Measurements from ENCODE around the gene ARL5B.

Gene ARL5B

DNA sequence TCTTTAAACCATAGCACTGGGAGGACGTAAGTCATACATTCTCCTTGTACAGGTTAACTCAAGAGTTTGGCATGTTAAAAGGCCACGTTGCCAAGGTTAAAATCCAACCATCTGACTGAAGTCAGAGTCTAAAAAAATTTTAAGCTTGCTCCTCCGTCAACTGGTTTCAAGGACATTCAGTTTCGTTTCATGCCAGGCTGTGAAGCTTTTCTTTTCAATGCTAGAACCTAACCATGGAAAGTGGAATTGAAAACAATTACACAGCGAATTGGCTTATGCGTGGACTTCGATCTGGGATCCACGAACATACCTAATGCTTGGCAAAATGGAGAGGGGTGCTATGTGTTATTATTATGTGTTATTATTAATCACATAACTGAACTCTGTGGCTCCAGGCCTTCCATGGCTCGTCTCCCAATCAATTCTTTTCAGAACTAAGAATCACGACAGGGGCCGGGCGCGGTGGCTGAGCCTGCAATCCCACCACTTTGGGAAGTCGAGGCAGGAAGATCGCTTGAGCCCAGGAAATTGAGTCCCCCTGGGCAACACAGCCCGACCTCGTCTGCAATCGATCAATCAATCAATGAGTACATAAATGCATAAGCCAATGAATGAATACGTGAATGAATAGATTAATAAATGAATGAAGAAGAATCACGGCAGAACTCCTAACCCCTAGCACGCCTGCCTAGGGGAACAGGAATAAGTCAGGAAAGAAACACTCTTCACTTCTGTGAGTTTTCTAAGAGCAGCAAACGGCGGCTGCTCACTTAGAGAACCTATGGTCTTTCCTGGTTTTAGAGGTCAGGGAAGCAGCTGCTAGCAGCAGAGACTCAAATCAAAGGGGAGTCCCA lies 733 bp upstream of the ARL5B start:
- DNase-seq (ENCODE audit: low read depth, low spot score): no peak

DNA sequence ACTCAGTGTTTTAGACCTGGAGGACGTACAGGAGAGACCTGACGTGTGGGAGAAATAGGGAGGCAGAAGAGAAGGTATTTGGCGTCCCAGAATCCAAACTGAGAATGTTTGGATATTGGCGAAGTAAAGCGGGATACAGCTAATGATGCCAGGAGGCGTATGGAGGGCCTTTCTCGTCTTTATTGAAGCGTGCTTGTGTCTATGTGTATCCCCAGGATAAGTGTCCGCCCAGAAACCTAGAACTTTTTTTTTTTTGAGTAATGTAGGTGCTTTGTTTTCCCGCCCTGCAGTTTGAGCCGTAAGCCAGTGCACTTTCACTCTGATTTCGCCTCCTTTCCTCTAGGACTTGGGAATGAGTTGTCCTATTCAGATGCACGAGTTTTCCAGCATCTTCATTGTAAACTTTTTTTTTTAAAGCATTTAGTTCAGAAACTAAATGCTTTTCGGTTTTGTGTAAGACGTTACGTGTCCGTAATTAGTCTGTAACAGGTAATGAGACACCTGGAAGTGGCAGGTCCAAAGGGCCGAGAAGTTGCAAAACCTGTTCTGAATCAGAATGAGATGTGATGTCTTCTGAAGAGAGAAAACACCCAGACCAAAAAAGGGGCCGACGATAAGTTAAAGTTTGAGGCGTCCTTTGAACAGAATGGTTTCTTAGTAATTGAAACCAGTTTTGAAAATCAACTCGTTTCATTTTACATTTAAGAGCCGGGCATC lies 746 bp downstream of the ARL5B start:
- DNase-seq (ENCODE audit: low read depth, low spot score): no peak

DNA sequence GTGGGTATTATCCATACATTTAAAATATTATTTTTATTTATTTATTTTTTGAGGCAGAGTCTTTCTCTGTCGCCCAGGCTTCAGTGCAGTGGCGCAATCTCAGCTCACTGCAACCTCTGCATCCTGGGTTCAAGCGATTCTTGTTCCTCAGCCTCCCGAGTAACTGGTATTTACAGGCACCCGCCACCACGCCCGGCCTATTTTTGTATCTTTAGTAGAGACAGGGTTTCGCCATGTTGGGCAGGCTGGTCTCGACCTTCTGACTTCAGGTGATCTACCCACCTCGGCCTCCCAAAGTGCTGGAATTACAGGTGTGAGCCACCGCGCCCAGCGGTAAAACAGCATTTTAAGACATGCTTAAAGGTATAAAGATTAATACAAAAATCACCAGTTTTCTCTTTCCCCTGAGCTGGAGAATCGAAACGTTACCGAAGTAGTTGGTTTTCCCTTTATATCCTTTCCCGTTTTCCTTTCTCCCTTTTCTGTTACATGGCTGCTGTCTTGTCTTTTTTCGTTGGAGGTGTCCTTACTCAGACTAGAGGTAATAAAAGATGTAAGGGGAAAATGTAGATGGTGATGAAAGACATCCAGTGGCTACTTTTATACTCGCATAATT lies 1.7 kb downstream of the ARL5B start:
- no peak for DNase-seq (ENCODE audit: low read depth, low spot score)

DNA sequence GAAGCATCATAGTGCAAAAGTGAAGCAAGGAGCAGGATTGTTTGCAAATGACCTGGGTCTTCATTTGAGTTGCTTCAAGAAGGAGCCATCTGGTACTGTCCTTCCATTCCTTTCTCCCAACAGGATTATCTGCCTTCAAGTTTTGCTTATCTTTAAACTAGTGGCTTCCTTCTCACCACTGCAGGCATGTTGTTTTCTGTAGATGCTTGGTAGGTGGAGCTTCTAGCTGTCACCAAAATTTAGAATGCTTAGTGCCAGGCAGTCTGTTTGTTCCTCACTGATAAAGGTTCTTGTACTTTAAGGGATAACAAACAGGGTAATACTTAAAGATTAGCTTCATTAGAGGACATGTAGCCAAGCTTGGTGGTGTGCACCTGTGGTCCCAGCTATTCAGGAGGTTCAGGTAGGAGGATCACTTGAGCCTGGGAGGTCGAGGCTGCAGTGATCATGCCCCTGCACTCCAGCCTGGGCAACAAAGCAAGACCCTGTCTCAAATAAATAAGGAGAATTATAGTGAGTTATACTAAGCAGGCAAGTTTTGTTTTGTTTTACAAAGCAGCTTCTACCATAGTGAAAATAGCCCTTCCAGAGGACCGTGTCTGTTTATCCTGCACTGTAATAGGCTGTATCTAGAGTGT lies 5.7 kb downstream of the ARL5B start:
- DNase-seq (ENCODE audit: low read depth, low spot score): no peak

DNA sequence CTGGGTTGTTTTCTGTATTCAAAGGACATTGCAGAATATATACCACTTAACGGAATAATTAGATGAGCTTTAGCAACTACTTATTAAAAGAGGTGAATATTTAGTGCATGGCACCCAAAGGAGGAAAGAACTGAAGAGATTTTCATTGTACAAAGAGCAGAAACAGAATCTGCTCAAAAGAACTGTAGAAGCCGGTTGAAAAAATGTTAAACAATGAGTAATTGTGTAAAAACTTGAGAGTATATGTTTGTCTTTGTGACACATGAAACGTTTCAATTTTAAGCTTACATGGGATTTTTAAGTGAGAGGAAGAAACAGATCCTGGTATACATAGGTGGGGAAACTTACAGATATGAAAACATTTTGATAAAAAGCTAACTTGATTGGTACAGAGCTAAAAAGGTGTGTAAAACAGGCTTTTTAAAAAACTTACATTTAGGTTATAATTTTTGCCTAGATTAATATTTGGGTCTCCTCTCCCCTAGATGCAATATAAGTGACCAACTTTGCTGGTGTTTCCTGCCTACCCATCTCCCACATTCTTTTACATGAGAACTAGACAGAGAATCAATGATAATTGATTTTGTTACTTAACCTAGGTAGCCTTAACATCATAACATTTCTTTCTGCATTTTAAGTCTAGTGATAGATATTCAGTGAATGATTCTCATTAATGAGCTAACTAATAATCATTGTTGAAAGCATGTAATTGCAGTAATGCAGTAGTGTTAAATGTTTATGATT lies 6.8 kb downstream of the ARL5B start:
- DNase-seq (ENCODE audit: low read depth, low spot score): no peak

DNA sequence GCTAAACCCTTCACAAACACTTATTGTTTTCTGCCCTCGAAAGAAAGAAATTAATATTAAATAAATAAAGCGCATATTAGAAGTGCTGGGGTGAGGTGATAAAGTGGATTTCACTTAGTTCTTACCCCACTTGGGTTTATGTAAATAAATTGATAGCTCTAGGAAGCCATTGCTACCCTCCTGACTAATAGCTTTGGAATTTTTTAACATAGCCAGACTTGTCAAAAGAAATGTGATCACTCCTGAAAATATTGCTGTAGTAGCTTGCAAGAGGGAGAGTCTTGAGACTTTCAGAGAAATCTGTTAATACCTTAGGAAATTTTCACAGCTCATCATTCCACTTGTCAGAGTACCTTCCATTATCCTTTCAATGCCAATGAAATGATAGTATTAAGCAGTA lies 7.6 kb downstream of the ARL5B start:
- DNase-seq (ENCODE audit: low read depth, low spot score): no peak

DNA sequence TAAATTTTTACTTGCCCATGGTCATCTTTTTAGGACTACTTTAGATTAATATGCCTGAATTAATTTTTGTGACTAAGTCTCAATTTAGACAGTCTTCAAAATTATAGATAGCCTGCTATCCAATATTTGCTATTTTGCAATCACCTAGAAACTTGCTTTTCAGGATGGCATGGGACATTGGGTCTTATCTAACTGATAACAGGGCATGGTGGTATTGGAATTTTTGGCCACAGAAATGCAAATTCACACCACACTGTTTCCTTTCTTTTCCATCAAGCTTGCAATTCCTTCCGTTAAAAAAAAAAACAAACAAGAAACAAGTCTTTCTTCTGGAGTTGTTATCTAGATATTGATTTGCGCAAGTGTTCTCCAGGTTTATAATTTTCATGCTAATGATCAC lies 8.8 kb downstream of the ARL5B start:
- no peak for DNase-seq (ENCODE audit: low read depth, low spot score)

DNA sequence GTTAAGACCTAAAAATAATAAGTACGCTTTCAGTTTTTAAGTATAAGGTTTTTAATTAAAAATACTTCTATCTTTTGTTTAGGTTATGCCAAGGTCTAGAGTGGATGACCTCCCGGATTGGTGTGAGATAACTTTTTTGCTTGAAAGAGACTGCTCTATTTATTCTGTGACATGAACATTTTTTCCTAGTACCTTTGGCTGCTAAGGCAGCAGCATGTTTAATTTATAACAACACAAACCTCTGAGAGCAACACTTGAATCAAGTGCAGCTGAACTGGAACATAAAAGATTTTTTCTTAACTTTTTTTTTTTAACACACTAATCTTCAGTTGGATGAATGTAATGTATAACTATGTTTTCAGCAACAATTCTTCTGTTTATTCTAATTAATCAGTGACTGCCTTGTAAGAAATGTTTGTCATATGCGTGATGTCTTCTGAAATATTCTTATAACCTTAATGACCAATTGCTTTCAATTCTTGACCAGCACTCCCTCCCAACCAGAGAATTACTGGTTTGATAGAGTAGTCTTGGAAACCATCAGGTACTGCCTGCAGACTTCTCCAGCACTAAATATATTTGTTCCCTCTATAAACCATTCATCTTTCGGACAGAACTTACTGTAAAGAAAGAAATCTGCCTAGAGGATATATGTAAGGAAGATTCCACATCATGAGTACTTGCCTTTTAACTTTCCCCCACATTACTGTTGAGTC lies 16.0 kb downstream of the ARL5B start:
- no peak for DNase-seq (ENCODE audit: low read depth, low spot score)

DNA sequence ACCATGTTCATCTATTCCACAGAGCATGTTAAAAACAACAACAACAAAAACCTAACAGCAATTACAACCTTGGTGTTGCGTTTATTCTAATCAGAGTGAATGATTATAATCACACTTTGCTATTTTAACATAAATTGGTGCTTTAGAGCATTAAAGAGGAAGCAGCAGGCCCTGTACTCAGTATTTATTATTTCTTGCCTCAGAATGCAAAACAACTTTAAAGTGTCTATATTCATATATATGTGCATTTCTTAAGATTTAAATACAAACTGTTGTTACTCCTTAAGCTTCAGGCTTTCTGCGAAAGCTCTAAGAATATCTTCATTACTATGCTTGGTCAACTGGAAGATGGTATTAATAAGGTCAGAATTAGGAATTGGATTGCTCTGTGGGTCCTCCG lies 21.5 kb downstream of the ARL5B start:
- no peak for DNase-seq (ENCODE audit: low read depth, low spot score)

DNA sequence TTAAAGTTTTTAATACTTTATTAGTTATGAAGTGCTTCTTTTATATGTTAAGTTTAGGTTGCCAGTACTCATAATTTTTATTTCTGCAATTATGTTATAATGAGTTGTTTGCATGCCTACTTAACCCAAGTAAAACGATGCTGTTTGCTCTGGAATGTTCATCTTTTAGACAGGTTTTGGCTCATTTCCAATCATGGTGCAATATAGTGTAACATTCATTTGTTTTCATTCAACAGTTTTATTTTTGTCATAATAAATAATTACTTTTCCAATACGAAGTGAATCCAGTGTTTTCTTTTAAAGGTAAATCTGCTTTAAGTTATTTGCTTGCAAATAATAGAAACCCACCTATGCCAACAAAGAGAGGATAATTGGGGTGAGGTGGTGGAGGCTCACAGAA lies 22.1 kb downstream of the ARL5B start:
- DNase-seq (ENCODE audit: low read depth, low spot score): no peak

DNA sequence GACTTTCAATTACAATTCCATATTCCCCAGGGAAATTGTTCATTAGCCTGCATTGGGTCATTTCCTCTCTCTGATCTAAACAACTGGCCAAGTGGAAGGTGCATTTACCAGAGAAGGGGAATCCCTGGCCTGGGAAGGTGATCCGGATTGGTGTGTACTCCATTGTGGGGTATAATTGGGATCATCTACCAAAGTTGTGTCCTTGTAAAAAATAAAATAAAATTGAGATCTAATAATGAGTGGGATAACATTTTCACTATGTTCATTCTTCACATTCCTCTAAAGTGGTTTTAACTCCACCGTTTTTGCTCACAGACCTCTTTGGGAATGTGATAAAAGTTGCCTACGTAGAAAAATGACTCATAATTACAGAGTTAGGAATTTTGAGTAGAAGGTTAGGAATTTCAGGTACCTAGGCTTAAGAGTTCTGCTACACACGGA lies 22.8 kb downstream of the ARL5B start:
- DNase-seq (ENCODE audit: low read depth, low spot score): no peak

DNA sequence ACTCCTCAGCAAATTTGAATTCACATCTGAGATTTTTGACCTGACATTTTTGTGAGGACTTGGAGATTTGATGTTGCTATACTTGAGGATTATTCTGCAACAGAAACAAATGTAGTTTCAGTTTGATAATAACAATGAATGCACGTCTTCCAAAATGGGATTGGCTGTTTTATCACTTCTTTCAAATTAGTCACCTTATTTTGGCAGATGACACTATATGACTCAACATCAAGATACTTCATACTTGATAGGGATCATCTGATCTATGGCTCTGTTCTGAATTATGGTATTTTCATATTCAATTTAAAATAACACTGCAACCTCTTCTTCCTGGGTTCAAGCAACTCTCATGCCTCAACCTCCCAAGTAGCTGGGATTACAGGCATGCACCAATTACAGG lies 24.2 kb downstream of the ARL5B start:
- no peak for DNase-seq (ENCODE audit: low read depth, low spot score)

DNA sequence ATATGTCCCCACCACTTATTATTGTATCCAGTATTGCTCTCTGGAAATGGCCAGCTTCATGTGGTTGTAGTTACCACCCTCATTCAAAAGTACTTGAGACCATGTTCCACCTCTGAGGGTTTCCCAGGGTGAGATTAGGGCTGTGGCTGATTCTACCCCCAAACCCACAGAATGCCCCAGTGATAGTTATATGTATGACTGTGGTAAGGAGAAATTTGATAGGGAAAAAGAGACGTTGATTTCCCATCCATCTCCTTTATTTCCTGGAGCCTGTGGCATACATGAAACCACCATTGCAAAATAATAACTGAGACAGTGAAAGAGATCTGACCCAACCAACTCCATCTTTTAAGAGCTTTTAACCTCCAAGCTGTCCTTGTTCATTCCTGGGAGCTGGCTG lies 25.2 kb downstream of the ARL5B start:
- DNase-seq (ENCODE audit: low read depth, low spot score): no peak

DNA sequence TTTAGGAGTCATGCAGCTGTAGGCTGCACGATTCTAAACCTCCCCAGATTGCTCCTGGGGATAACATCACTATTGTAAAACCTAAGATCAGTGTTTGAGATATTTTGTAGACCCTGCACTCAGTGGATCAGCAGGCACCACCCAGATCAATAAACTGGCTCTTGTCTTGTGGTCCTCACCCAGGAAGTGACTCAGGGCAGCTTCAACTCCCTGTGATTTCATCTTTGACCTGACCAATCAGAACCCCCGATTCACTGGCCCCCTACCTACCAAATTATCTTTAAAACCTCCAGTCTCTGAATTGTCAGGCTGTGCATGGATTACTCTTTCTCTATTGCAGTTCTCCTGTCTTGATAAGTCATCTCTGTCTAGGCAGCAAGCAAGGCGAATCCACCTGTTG lies 25.7 kb downstream of the ARL5B start:
- DNase-seq (ENCODE audit: low read depth, low spot score): no peak

DNA sequence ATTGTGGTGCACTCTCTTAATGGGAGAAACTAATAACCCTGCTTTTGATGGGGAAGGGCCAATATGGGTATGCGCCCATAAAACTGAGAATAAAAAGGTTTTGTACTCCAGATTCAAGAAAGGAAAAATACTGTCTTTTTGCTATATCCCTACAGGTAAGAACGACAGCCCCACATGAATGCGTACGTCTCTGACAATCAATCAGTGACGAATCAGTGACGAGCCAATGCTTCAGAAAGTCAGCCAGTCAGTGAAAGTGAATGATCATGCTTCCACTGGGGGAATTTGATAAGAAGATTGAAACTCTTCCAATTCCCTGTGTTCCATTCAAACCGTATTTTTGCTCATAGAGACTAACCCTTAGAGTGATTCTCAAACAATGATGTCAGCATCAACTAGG lies 26.3 kb downstream of the ARL5B start:
- no peak for DNase-seq (ENCODE audit: low read depth, low spot score)

DNA sequence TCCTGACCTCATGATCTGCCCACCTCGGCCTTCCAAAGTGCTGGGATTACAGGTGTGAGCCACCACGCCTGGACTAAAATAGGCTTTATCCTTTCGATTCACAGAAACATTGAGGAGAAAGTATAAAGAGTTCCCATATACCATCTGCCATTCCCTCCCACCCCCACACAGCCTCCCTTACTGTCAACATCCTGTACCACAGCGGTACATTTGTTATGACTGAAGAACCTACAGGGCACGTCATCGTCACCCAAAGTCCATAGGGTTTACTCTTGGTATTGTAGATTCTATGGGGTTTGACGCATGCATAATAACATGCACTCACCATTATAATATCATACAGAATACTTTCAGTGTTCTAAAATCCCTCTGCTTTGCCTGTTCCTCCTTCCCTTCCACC lies 28.0 kb downstream of the ARL5B start:
- no peak for DNase-seq (ENCODE audit: low read depth, low spot score)

DNA sequence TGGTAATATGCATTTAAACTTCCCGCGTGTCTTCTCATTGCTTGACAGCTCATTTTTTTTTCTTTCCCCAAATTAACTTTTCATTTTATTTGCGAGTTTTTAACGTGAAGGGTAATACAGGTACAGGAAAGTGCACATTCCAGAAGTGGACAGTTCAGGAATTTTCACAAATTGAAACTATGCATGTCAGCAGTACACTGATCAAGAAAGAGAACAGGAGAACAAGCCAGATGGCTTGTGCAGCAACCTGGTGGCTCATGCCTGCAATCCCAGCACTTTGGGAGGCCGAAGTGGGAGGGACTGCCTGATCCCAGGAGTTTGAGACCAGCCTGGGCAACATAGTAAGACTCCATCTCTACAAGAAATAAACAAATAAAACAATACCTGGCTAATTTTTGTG lies 28.5 kb downstream of the ARL5B start:
- no peak for DNase-seq (ENCODE audit: low read depth, low spot score)

DNA sequence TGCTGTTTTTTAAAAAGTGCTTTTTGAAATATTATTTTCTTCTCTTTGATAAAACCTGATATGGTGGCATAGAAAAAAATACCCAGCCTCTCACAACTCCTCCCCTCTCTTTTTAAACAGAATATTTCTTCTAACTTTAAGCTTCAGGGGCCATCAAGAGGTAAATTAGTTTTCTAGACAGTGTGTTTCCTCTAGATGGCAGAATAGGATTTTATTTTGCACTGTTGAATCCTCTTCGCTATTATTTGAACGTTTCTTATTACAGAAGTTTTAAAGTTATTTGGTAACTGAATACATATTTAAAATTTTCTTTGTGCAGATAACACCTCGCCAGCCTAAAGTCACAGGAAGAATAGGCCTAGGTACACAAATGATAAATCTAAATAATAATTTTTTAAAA lies 30.3 kb downstream of the ARL5B start:
- no peak for DNase-seq (ENCODE audit: low read depth, low spot score)

DNA sequence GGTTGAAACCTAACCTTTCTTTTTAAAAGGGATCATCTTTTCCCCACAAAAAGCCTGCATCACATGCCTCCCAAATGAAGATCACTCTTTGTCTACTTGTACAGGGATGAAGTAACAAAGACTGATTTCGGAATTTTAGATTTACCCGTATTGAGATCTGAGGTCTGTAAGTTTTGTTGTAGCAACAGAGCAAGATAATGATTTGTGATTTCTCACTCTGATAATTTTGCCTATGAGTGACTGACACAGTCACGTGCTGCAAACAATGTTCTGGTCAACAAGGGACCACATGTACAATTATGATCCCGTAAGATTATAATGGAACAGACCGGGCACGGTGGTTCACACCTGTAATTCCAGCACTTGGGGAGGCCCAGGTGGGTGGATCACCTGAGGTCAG lies 31.3 kb downstream of the ARL5B start:
- DNase-seq (ENCODE audit: low read depth, low spot score): no peak

DNA sequence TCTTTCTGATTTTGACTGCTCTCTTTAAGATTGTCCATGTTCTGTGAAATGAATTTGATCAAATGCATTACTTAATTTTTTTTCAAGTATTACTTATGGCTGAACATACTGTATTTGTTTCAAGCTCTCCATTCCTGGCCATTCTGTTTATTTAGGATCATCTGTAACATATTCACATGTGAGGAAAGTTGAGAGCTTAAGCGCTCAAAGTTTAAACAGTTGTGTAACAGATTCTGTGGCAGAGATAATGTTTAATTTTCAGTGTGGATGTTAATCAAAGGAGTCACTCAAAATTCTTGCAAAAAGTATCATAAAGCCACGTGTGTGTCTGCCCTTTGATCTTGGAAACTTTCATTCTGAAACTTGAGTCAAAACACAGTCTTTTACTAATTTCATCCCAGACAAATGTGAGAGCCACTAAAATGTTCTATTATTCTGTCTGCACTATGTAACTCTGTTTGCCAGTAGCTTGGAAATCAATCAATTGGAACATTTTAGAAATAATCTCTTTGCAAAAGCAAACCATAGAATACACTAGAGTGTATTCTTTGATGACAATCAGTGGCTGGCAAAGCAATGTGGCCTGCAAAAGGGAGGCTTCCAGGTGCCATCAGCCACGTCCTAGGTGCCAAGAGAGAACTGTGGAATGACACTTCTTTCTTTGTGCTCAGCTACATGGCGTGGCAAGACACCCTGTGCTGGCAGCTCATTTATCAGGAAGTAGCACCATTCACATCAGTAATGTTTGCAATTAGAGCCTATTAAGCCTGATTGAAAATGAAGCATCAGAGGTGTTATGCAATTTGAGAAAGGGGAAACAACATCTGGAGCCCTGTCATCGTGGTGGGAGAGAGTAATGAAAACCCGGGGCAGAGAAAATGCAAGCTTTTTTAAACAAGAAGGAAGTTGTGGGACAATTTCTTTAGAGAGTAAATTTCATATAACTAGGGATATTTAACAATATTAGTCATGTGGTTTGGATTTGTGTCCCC lies 40.9 kb downstream of the ARL5B start:
- no peak for DNase-seq (ENCODE audit: low read depth, low spot score)

Measured in smooth muscle cell of the brain vasculature (primary cell).